Chondrocyte (in vitro differentiated cells): Measurements from ENCODE around the gene GPR150. TPM values are rescaled to one million over a fixed set of nuclear protein-coding genes. Genes with fewer than 3 reads are reported as not detected.

ENCODE experiments used
- DNase-seq: peaks from one replicate; pipeline ENCODE4 v3.0.0; 2021; ENCODE audit warnings: mixed read lengths, low spot score
- H3K27ac Mint-ChIP-seq: one replicate; pipeline ENCODE4 v1.8.0; 2021; ENCODE audit warnings: mild to moderate bottlenecking, moderate library complexity, mixed read lengths; ENCODE audit not compliant: unreplicated experiment
- H3K27me3 Mint-ChIP-seq: 2 replicates; pipeline ENCODE4 v1.8.0; 2021; ENCODE audit warnings: low read depth, mixed read lengths
- H3K36me3 Mint-ChIP-seq: 2 replicates; pipeline ENCODE4 v1.8.0; 2021; ENCODE audit warnings: low read depth, mixed read lengths
- H3K4me1 Mint-ChIP-seq: 2 replicates; pipeline ENCODE4 v1.8.0; 2021; ENCODE audit warnings: low read depth, mild to moderate bottlenecking, mixed read lengths
- H3K4me3 Mint-ChIP-seq: one replicate; pipeline ENCODE4 v1.8.0; 2021; ENCODE audit warnings: mild to moderate bottlenecking, moderate library complexity, mixed read lengths; ENCODE audit not compliant: unreplicated experiment
- H3K9me3 Mint-ChIP-seq: 2 replicates; pipeline ENCODE4 v1.8.0; 2021; ENCODE audit warnings: low read depth, mixed read lengths
- CTCF ChIP-seq: fragments of 200-600 bp; sonication (generic); IDR thresholded peaks from 2 replicates; pipeline ENCODE4 v1.5.0; 2021; ENCODE audit warnings: antibody characterized with exemption, mild to moderate bottlenecking, moderate library complexity
- total RNA-seq: library from RNA; stranded (reverse); gene quantifications from 3 replicates; pipeline ENCODE4 v1.2.1, GENCODE V29; 2021

Gene GPR150
- total RNA-seq, 1 donor from 2014 or later = 0.42 TPM

- DNase-seq = no peak
- Mint-ChIP-seq H3K27ac (no peak overlapping the region), H3K4me3 (no peak overlapping the region), H3K36me3 (peaks cover 1% of the 10 kb centered on the region), H3K9me3 (peaks cover 6% of the 10 kb centered on the region), H3K27me3 (no peaks in the 10 kb centered on the region), H3K4me1 (peaks cover 15% of the 10 kb centered on the region)
- TF ChIP-seq CTCF = no peak
These were observed 4.8 kb upstream of the GPR150 start for GRCh38 chr5:95615164-95615467.

- Mint-ChIP-seq H3K4me1 (peaks cover 21% of the 10 kb centered on the region), H3K36me3 (peaks cover 1% of the 10 kb centered on the region), H3K9me3 (peaks cover 6% of the 10 kb centered on the region), H3K27ac (no peak overlapping the region), H3K27me3 (no peaks in the 10 kb centered on the region), H3K4me3 (no peak overlapping the region)
- DNase-seq = no peak
- no peak for TF ChIP-seq CTCF
These were observed 2.8 kb upstream of the GPR150 start for GRCh38 chr5:95617057-95617456.

GRCh38 chr5:95619096-95619495 lies 791 bp upstream of the GPR150 start:
- no peak for DNase-seq
- Mint-ChIP-seq H3K27me3 (no peaks in the 10 kb centered on the region), H3K27ac (no peak overlapping the region)

GRCh38 chr5:95619514-95620029 lies 315 bp upstream of the GPR150 start:
- H3K27me3 Mint-ChIP-seq = no peaks in the 10 kb centered on the region
- peak overlapping the region; percentile 82 for H3K4me3 Mint-ChIP-seq
- no peak for DNase-seq
- TF ChIP-seq CTCF = no peak
- H3K36me3 Mint-ChIP-seq = no peaks in the 10 kb centered on the region
- H3K4me1 Mint-ChIP-seq = peaks cover 21% of the 10 kb centered on the region
- no peaks in the 10 kb centered on the region for H3K9me3 Mint-ChIP-seq
- no peak overlapping the region for H3K27ac Mint-ChIP-seq

More at GRCh38 chr5:95619096-95619495, 791 bp upstream of the GPR150 start:
- H3K4me3 Mint-ChIP-seq = peak overlapping the region; percentile 82
- no peak for TF ChIP-seq CTCF
- no peaks in the 10 kb centered on the region for H3K36me3 Mint-ChIP-seq
- no peaks in the 10 kb centered on the region for H3K9me3 Mint-ChIP-seq
- H3K4me1 Mint-ChIP-seq = peaks cover 21% of the 10 kb centered on the region

- DNase-seq = no peak
- Mint-ChIP-seq H3K4me1 (peaks cover 21% of the 10 kb centered on the region), H3K9me3 (no peaks in the 10 kb centered on the region), H3K36me3 (no peaks in the 10 kb centered on the region), H3K27me3 (no peaks in the 10 kb centered on the region), H3K27ac (no peak overlapping the region), H3K4me3 (peak overlapping the region; percentile 67)
- TF ChIP-seq CTCF = peak; percentile 30
These were observed 1.3 kb downstream of the GPR150 start for GRCh38 chr5:95620870-95621838.
